SH-SY5Y (cell line): ENCODE results near the gene ZIC2.

Experiments
- GATA2 ChIP-seq: IDR thresholded peaks from 2 replicates; pipeline ENCODE4 v1.6.1; 2011; ENCODE audit warnings: mild to moderate bottlenecking, low read depth, low read length
- GATA3 ChIP-seq: IDR thresholded peaks from 2 replicates; pipeline ENCODE4 v1.6.1; 2011; ENCODE audit warnings: low read depth, mild to moderate bottlenecking, low read length, moderate library complexity

Gene ZIC2

GRCh38 chr13:99955747-99956472, 25.7 kb upstream of the ZIC2 start:
- TF ChIP-seq GATA3: no peak
- no peak for TF ChIP-seq GATA2

DNA sequence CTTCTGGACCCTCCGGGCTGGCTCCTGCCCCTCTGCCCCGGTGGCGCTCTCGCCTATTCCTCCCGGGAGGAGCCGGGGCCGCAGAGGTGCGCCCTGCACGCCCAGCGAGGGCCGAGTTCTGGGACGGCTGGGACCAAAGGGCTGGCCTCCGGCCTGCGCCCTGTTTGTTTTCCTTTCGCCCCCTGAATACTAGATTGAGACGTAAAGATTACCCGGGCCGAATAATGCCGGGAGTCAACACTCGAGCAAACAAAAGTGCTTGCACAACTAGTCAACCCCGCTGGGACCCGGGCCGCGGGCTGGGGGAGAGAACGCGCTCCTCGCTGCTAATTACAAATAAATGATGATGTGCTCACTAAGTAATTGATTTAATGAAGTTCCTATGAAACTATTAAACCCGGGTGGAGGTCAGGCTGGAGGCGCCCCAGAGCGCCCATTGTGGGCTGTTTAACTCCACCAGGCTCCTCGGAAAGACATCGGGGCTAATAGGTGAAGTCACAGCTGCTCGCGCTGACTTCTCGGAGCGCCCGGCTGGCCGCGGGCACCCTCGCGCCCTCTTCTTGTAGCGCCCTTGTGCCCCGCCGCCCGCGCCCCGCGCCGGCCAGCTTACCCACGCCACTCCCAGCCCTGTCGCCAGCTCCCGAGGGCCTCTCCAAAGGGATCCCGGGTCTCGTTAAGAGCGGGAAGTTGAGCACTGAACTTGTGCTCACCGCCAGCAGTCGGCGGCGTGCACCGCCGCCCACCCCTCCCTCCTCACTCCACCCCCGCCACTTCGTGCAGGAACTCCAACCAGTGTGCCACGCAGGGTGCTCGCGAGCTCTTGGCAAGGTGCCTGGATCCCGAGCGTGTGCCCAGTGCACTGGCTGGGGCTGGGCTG, 24.9 kb upstream of the ZIC2 start:
- TF ChIP-seq GATA3 (no peak), GATA2 (no peak)

DNA sequence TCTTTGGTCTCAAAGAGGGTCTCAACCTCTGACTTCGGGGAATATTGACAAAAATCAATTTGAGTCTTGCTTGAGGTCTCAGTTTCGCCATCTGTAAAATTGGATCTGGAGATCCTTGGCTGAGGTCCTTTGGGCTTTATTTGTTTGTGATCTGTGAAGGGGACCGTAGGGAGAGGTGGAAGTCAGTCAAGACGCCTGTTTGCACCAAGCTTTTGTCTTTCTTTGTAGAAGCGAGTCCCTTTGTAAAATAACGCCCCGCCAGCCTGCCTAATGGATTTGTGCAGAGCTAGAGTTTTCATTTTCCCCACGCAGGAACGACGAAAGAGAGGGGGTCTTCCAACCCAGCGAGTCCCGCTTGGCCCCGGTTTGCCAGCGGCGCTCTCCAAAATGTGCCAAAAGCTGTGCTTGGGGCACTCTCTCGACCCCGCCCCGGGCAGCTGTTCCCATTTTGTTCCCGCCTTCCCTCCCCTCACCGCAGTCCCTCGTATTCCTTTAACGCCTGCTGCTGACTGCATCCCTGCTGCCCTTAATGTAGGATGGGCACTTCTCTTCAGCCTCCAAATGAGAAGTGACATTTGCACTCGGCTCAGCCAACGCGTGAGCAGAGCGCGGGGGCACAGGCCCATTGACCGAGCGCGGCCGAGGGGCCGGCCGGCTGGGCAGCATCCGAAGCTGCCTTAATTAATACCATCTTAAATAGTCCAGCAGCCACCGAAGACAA, 23.0 kb upstream of the ZIC2 start:
- TF ChIP-seq GATA3: no peak
- no peak for TF ChIP-seq GATA2

DNA sequence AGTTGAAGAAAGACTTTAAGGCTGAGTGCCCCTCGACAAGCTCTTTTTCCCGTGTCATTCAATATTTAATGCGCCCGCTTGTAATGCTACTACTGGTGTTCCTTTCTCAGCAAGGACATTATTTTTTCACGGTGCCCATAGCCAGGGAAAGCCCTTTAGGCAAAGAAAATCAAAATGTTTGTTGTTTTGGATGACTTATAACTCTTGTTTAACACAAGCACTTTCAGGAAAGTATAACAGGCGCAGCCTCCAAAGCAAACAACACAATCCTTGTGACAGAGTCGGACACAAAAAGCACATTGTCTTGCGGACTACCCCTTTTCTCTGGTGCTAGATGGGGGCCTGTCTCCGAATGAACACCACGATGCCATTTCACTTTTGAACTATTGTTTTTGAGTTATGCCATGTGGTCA, 22.5 kb upstream of the ZIC2 start:
- TF ChIP-seq GATA3 (no peak), GATA2 (no peak)

GRCh38 chr13:99959540-99960230, 21.9 kb upstream of the ZIC2 start:
- TF ChIP-seq GATA3 (no peak), GATA2 (no peak)

- no peak for TF ChIP-seq GATA3
- TF ChIP-seq GATA2: no peak
Measured at GRCh38 chr13:99960663-99961311, 20.8 kb upstream of the ZIC2 start.

DNA sequence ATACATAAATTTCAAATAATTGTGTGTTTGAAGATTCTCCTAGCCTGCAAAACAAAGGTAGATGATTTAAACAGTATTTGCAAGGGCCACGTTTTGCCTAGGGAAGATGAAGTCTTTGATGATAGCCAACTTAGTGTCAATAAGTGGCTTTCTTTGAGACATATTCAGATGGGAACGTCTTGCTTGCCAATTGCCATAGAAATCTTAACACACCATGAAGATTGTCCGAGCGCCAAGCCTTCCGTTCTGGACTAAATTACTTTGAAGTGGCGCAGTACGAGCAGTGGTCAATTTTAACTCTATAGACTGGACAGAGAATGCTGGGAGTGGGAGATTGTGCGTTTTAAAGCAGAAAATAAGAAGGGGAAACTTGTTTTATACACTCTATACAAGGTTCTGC, 19.9 kb upstream of the ZIC2 start:
- TF ChIP-seq GATA2 (no peak), GATA3 (no peak)

DNA sequence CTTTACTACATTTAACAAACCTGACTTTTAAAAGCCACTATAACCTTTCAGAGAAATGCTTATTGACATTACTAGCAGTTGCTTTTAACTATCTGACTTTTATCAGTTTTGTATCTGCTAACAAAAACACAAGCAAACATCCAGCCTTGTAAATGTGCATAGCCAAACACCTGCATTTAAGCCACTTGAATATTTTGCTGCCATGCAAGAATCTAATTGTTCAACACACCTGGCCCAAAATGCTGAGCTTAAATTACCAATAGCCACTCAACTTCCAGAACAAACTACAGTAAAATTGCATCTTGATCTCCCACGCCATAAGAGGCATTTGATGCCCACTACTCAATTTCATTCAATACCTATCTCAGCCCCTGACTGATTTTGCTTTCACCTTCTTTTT, 19.3 kb upstream of the ZIC2 start:
- TF ChIP-seq GATA3 (no peak), GATA2 (no peak)

DNA sequence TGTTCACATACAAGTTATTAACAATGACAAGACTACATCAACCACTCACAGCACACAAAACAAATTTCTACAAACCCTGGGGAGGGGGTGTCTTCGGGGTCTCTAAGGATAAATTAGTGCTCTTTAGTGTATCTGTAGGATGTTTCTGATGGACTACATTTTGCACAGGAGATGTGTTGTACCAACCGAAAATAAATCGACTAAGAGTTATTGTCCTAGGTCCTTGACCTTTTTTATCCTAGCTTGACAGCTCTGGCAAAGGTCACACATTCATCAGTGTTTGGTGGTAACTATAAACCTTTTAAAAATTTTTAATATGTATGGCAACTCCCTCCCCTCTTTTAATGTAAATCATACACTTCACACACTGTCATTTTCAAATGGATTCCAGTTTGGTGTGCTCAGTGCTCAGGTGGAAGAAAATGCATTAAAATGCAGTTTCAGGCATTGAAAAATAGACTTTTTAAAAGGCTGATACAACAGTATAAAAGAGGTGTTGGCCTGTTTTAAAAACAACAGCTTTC, 17.7 kb upstream of the ZIC2 start:
- TF ChIP-seq GATA3 (no peak), GATA2 (no peak)

GRCh38 chr13:99965329-99966000, 16.1 kb upstream of the ZIC2 start:
- no peak for TF ChIP-seq GATA3
- no peak for TF ChIP-seq GATA2

DNA sequence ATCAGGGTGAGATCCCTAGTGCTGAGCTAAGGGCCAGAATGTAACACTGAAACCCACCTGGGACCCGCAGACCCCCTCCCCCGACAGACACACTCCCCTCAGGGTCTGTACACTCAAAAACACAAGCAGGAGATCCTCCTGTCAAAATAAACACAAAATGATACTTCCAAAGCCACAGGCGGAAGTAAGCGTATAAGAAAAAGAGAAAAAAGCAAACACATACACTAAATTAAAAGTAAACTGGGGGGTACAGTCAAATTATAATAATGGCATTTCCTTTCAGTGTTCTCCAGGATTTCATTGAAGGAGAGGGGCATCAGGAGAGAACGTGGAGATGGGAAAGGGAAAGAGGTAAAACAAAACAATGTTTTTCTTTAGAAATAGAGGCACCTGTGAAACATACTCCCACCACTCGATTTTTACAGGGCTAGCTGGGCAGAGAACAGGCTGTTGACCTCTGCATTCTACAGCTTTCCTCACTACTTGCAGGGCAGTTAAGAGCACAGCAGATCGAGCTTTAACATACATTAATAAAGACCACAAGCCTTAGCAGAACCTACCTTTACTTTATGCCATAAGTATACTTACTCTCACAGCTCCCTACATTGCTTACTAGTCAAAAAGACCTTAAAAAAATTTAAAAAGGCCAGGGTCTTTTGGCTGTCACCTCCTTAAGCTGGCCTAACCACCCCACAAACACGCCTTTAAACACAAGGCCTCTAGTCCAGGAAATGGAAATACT, 15.3 kb upstream of the ZIC2 start:
- TF ChIP-seq GATA2 (no peak), GATA3 (no peak)

DNA sequence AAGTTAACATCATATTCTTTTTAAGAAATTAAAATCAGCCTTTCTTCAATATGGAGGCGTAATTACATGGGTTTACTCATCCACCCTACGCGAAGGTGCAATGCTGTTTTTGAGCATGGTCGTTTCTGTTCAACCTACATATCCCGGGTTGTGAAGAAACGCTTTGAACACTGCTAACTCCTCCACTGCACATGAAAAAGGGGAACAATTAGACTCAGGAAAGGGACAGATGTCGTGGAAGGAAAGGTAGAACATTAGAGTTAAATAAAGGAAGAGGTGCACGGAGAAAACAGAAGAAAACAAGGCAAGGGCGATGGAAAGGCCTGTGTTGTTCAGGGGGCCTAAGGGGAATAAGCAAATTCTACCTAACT, 14.1 kb upstream of the ZIC2 start:
- TF ChIP-seq GATA2 (no peak), GATA3 (no peak)
